ENCODE results near the gene RPEL1.
"Not testable (repeated sequence)": the region's sequence is repeated elsewhere in the genome, so short reads cannot be mapped to it uniquely, and the experiment has no call there.

The RPEL1 gene

GRCh38 chr10:103256613-103257012 is 10.9 kb downstream of the RPEL1 start:
- Histone ChIP-seq H3K79me2 (no peaks in the 10 kb centered on the region), H3K36me3 (ENCODE audit: control insufficient read depth, insufficient read depth, low read length) (no peaks in the 10 kb centered on the region), H3K9ac (no peak overlapping the region), H3K9me3 (ENCODE audit: control insufficient read depth, low read length) (no peaks in the 10 kb centered on the region), H3K4me1 (no peaks in the 10 kb centered on the region), H3K27me3 (ENCODE audit: control insufficient read depth, insufficient read depth, low read length) (no peaks in the 10 kb centered on the region), H3K4me2 (ENCODE audit: low read length) (no peak overlapping the region), H3K4me3 (ENCODE audit: low read depth, low read length) (no peak overlapping the region), H2AFZ (no peak overlapping the region), H3K27ac (no peak overlapping the region)
- TF ChIP-seq, protein P1, sequence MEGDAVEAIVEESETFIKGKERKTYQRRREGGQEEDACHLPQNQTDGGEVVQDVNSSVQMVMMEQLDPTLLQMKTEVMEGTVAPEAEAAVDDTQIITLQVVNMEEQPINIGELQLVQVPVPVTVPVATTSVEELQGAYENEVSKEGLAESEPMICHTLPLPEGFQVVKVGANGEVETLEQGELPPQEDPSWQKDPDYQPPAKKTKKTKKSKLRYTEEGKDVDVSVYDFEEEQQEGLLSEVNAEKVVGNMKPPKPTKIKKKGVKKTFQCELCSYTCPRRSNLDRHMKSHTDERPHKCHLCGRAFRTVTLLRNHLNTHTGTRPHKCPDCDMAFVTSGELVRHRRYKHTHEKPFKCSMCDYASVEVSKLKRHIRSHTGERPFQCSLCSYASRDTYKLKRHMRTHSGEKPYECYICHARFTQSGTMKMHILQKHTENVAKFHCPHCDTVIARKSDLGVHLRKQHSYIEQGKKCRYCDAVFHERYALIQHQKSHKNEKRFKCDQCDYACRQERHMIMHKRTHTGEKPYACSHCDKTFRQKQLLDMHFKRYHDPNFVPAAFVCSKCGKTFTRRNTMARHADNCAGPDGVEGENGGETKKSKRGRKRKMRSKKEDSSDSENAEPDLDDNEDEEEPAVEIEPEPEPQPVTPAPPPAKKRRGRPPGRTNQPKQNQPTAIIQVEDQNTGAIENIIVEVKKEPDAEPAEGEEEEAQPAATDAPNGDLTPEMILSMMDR (IDR thresholded peaks at IDR 0.05), result no peak

DNA sequence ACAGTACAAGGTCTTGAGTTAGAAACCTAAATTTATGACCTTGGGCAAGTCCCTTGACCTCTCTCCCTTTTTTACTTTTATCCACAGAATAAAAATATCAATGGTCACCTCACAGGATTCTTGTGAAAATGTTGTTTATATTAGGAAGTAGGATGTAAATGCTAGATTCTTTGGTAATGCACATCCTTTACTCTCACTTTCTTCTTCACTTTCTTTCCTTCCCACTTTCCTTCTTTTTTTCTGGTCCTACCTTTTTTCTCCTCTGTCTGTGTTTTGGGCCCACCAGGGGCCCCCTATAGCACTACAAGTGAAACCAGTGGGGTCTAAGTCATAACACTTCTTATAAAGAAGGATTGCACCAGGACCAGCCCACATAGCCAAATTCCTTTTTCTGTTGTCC is 12.1 kb downstream of the RPEL1 start:
- H3K79me2 ChIP-seq, result no peaks in the 10 kb centered on the region
- H3K36me3 ChIP-seq (ENCODE audit: control insufficient read depth, insufficient read depth, low read length), result no peaks in the 10 kb centered on the region
- H3K27ac ChIP-seq, result no peak overlapping the region
- H3K4me1 ChIP-seq, result no peaks in the 10 kb centered on the region
- H3K9ac ChIP-seq, result no peak overlapping the region
- no peak overlapping the region for H3K4me2 ChIP-seq (ENCODE audit: low read length)
- no peaks in the 10 kb centered on the region for H3K27me3 ChIP-seq (ENCODE audit: control insufficient read depth, insufficient read depth, low read length)
- H3K9me3 ChIP-seq (ENCODE audit: control insufficient read depth, low read length), result no peaks in the 10 kb centered on the region
- TF ChIP-seq, protein P1 (IDR thresholded peaks at IDR 0.05), result no peak
- no peak overlapping the region for H2AFZ ChIP-seq
- H3K4me3 ChIP-seq (ENCODE audit: low read depth, low read length), result no peak overlapping the region

DNA sequence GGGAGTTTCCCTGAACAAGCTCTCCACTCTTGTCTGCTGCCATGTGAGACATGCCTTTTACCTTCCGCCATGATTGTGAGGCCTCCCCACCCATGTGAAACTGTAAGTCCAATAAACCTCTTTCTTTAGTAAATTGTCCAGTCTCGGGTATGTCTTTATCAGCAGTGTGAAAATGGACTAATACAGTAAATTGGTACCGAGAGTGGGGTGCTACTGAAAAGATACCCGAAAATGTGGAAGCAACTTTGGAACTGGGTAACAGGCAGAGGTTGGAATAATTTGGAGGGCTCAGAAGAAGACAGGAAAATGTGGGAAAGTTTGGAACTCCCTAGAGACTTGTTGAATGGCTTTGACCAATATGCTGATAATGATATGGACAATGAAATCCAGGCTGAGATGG is 13.2 kb downstream of the RPEL1 start:
- not testable (repeated sequence) for H3K4me1 ChIP-seq; H3K79me2 ChIP-seq; H2AFZ ChIP-seq; H3K27me3 ChIP-seq (ENCODE audit: control insufficient read depth, insufficient read depth, low read length); H3K9ac ChIP-seq; H3K27ac ChIP-seq; H3K4me2 ChIP-seq (ENCODE audit: low read length); H3K36me3 ChIP-seq (ENCODE audit: control insufficient read depth, insufficient read depth, low read length); H3K4me3 ChIP-seq (ENCODE audit: low read depth, low read length); H3K9me3 ChIP-seq (ENCODE audit: control insufficient read depth, low read length)

DNA sequence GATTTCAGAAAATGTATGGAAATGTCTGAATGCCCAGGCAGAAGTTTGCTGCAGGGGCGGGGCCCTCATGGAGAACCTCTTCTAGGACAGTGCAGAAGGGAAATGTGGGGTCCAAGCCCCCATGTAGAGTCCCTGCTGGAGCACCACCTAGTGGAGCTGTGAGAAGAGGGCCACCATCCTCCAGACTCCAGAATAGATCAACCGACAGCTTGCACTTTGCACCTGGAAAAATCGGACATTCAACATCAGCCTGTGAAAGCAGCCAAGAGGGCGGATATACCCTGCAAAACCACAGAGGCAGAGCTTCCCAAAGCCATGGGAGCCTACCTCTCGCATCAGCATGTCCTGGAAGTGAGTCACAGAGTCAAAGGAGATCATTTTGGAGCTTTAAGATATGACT is 14.3 kb downstream of the RPEL1 start:
- Histone ChIP-seq H3K4me1 (no peaks in the 10 kb centered on the region), H3K9me3 (ENCODE audit: control insufficient read depth, low read length) (no peaks in the 10 kb centered on the region), H3K27me3 (ENCODE audit: control insufficient read depth, insufficient read depth, low read length) (no peaks in the 10 kb centered on the region), H3K79me2 (no peaks in the 10 kb centered on the region), H3K27ac (no peak overlapping the region), H3K4me3 (ENCODE audit: low read depth, low read length) (no peak overlapping the region), H2AFZ (no peak overlapping the region), H3K9ac (no peak overlapping the region), H3K36me3 (ENCODE audit: control insufficient read depth, insufficient read depth, low read length) (no peaks in the 10 kb centered on the region), H3K4me2 (ENCODE audit: low read length) (no peak overlapping the region)
- TF ChIP-seq, protein P1 (IDR thresholded peaks at IDR 0.05), result no peak

DNA sequence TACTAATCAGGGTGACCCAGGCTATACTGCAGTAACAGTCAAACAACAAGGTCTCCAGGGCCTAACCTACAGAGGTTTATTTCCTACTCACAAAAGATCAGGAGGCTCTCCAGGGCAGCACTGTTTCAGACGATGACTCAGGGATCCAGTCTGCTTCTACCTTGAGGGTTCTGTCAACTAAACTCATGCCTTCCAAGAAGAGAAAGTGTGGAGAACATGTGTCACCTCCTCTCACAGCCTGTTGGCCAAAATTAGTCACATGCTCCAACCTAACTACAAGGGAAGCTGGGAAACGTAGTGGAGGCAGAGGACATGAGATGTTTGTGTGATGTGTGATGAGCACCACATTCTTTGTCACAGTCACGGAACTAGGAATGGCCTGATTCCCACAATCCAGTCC is 16.5 kb downstream of the RPEL1 start:
- Histone ChIP-seq H3K9ac (no peak overlapping the region), H3K4me3 (ENCODE audit: low read depth, low read length) (no peak overlapping the region), H3K4me2 (ENCODE audit: low read length) (no peak overlapping the region), H3K27ac (no peak overlapping the region), H3K4me1 (no peaks in the 10 kb centered on the region), H3K27me3 (ENCODE audit: control insufficient read depth, insufficient read depth, low read length) (no peaks in the 10 kb centered on the region), H3K9me3 (ENCODE audit: control insufficient read depth, low read length) (no peaks in the 10 kb centered on the region), H2AFZ (no peak overlapping the region), H3K36me3 (ENCODE audit: control insufficient read depth, insufficient read depth, low read length) (no peaks in the 10 kb centered on the region), H3K79me2 (no peaks in the 10 kb centered on the region)
- TF ChIP-seq, protein P1 (IDR thresholded peaks at IDR 0.05), result no peak
